HG03457 (cell line): ENCODE measurements around the gene HPS4.

ENCODE experiments used
- ATAC-seq: cut with Tn5 transposase; IDR thresholded peaks from one replicate; pipeline ENCODE4 v1.9.1; 2021; ENCODE audit warnings: moderate number of reproducible peaks; ENCODE audit not compliant: unreplicated experiment

The HPS4 gene

GRCh38 chr22:26470807-26471206 lies 12.8 kb downstream of the HPS4 start:
- ATAC-seq = no peak

DNA sequence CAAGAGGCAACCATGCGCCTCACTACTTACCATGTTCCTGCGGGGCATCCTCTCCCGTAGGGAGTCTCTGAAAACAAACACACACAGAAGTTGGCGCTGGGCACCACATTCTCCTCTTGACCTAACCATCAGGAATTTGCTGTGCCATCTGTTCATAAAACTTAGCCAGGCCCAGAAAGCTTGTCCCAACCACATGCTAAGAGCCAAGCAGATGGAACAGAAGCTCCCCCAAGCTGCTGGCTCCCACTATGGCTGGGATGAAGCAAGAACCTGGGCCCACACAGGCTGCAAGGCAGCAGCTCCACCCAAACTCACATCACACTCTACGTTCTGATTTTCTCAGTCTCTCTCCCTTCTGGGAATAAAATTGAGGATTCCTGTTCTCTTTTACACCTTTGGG lies 17.4 kb downstream of the HPS4 start:
- no peak for ATAC-seq

- no peak for ATAC-seq
These were observed 19.3 kb downstream of the HPS4 start for GRCh38 chr22:26464312-26464711.

- ATAC-seq = no peak
These were observed 19.9 kb downstream of the HPS4 start for GRCh38 chr22:26463688-26464087.

DNA sequence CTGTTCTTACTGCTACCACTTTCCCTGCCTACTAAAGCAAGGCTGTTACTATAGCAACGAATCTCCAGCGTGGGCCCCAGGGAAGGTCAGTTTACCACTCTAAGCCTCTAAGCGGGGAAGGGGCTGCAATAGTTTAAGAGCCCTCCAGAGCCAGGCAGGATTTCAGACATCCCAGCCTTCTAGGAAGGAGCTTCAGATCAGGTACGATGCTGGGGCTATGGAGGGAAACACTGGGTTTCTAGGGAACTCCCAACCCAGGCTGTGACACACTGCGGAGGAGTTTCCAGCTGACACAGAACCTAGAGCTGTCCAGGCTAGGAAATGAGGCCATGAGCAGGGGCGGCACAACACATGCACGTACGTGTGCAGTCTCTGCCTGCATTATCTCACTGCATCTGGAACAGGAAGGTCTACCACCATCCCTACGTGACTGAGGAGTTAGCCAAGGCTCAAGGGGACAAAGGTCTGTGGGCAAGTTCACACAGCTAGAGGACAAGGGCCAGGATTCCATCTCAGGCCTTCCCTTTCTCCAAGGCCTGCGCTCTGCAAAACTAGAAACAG lies 20.4 kb downstream of the HPS4 start:
- no peak for ATAC-seq

- no peak for ATAC-seq
These were observed 20.9 kb downstream of the HPS4 start for GRCh38 chr22:26462641-26463040.

DNA sequence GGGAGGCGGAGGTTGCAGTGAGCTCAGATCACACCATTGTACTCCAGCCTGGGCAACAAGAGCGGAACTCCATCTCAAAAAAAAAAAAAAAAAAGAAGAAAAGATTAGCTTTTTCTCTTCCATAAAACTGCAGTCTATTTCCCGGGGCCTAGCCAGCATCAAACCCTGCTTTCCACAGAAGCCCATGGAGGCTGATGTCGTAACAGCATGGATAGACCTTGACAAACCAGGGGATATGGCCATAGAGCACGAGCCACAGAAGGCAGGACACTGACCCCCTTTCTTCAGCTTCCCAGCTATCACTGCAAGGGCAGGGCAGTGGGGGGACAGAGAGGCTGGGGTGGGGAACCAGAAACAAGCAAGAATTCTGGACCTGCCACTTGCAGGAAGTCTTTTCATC lies 21.5 kb downstream of the HPS4 start:
- no peak for ATAC-seq

- ATAC-seq = no peak
These were observed 22.3 kb downstream of the HPS4 start for GRCh38 chr22:26461188-26461810.

- ATAC-seq = no peak
These were observed 23.4 kb downstream of the HPS4 start for GRCh38 chr22:26460202-26460601.

GRCh38 chr22:26457661-26458272 lies 25.8 kb downstream of the HPS4 start:
- ATAC-seq = no peak

- ATAC-seq = no peak
These were observed 29.6 kb downstream of the HPS4 start for GRCh38 chr22:26453812-26454500.

DNA sequence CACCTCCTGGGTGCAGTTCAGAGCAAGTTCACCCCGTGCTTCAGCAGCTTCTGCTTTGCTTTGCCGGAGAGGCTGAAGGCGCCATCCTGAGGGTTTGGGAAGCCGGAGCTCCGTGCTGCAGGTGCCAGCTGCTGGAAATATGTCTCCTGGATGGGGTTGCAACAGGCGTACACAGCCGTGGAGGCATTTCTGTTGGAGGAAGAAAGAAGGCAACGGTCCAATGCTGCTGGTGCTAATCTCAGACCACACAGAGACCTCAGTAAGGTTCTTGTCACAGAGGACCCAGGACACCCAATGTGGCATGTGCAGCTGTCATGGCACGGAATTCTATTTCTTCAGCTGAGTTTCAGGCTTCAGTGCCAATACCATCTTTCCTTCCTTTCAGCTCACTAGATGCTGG lies 30.4 kb downstream of the HPS4 start:
- ATAC-seq = no peak

DNA sequence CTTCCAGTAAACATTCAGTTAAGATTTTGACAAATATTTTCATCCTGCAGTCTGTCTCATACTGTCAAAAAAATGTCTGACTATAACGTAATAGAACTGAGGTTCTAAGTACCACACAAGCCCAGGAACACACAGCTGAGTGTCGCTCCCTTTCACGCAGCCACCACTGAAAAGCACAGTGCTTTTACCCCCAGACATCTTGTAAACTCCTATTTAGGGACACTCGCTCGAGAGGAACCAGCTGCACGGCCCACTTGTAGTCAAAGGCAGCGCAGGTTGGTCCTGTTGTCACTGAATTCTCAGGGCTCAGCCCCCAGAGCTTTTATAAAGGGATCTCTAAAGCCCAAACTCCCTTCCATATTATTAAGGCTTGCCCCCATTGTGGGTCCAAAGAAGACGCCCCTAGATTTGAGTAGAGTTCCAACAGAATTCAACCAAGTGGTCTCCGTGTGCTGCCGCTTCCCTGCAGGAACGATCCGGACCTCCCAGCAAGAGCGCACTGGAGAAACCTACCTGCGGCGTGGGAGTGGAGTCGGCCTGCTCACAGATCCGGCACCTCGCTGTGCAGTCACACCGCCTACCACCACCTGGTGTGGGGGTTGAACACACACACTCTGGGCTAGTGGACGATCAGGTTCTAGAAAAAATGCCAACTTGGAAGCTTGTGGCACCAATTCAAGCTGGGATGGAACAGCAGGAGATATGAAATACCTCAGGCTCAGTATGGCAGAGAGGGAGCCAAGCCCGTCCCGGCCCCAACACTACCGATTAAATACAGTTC lies 31.2 kb downstream of the HPS4 start:
- no peak for ATAC-seq

GRCh38 chr22:26450453-26451185 lies 33.0 kb downstream of the HPS4 start:
- ATAC-seq = no peak

- ATAC-seq = no peak
These were observed 34.6 kb downstream of the HPS4 start for GRCh38 chr22:26448941-26449340.

- no peak for ATAC-seq
These were observed 35.2 kb downstream of the HPS4 start for GRCh38 chr22:26448334-26448733.

DNA sequence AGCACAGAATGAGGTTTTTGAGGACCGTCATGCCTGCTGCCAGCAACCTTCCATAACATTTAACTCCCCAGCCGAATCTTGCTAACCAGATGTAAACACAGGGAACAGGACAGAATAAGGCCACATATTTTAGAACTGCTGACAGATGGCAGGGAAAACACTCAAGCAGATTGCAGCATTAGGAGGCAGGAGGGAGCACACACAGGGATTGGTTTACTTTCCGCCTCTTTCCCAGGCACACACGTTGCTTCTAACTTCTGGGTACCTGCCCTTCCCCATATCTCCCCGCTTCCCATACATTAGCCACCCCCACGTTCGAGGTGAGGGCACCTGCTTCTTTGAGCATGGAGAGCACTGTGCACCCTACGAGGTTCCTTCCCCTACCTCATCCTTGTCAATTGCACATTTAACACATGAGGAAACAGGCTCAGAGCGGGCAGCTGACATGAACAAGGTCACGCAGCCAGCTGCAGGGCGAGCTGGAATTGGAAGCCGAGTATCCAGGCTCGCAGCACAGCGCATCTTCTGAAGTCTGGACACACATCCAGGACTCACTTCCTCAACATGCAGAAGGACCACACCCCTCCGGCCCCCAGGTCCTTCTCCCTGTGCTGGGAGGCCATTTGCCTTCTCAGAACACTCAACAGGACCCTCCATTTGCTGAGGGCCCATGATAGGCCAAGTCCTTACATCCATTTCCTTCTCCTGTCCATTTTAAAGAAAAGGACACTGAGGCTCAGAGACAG lies 35.8 kb downstream of the HPS4 start:
- no peak for ATAC-seq

GRCh38 chr22:26446808-26447515 lies 36.6 kb downstream of the HPS4 start:
- no peak for ATAC-seq

GRCh38 chr22:26445577-26446275 lies 37.9 kb downstream of the HPS4 start:
- no peak for ATAC-seq
